ENCODE measurements around the gene CA12. TPM values are rescaled to one million over a fixed set of nuclear protein-coding genes. Genes with fewer than 3 reads are reported as not detected.

The CA12 gene
- total RNA-seq, 1 donor from 2014 or later, result 0.68 TPM

- no peak for DNase-seq
Measured at GRCh38 chr15:63301088-63301487, 80.6 kb downstream of the CA12 start.

- DNase-seq, result no peak
Measured at GRCh38 chr15:63299943-63300575, 81.6 kb downstream of the CA12 start.

GRCh38 chr15:63296195-63296594 is 85.5 kb downstream of the CA12 start:
- DNase-seq, result peak; percentile 35

DNA sequence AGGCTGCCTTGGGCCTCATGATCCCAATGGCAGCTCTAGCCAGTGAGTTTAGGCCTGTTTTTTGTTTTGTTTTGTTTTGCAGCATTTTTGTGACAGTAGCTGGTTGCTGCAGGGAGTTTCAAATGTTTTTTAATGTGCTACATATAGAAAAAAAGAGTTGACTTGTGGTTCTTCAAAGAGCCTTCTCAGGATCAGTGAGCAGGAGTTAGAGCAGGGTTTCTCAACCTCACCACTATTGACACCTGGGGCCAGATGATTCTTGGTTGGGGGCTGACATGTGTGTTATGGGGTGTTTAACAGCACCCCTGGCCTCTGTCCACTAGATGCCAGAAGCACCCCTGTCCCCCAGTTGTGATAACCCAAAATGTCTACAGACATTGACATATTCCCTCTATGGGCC is 86.3 kb downstream of the CA12 start:
- no peak for DNase-seq

GRCh38 chr15:63294359-63294758 is 87.3 kb downstream of the CA12 start:
- DNase-seq, result no peak

DNA sequence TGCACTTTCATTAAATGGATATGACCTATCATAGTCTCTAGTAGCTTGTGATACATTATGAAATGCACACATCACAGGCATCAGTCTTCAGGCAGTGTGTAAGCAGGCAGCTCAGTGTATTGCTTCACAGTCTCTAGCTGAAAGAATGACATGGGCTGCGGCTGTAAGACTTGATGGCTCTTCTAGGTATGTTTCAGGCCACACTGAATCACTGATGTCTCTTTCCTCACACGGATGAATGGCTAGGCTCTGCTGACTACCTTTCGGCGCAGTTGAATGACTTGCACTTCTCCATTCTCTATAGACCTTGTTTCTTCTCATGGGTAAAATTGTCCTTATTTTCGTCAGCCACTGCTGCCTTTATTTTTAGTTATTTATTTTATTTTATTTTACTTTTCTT is 88.9 kb downstream of the CA12 start:
- no peak for DNase-seq

GRCh38 chr15:63292241-63292640 is 89.4 kb downstream of the CA12 start:
- DNase-seq, result no peak

DNA sequence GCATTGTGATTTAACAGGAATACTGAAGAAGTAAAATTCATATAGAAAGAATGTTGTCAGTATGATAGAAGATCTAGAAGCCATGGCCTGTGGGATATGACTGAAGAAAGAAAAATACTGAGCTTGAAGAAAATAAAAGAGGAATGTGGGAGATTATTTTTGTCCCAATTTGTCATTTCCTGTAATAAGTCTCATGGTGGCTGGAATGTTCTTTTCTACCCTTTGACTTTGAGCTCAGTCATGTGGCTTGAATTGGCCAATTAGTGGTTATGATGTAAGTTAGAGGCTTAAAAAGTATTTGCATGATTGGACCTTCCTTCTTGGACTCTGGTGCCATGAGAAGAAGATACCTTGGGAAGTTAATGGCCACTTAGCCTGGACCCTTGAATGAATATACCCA is 90.1 kb downstream of the CA12 start:
- DNase-seq, result peak; percentile 77

GRCh38 chr15:63288778-63289378 is 92.8 kb downstream of the CA12 start:
- DNase-seq, result peak; percentile 79

- DNase-seq, result peak; percentile 24
Measured at GRCh38 chr15:63288342-63288741, 93.3 kb downstream of the CA12 start.

DNA sequence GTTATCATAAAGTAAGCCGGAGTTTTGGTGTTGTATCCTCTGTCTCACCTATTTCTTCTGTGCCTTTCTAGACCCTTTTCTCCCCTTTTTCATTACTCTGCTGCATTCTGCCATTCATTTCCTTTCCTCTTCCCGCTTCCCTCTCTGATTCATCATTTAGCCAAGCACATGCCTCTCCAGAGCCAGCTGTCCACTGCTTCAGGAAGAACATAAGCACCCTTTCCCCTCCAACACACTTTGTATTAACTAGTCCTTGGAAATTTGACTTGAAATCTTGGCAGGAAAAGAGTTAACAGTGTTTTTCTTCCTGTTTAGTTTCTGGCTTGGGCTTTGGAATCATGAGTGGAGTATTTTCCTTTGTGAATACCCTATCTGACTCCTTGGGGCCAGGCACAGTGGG is 94.5 kb downstream of the CA12 start:
- peak; percentile 82 for DNase-seq

DNA sequence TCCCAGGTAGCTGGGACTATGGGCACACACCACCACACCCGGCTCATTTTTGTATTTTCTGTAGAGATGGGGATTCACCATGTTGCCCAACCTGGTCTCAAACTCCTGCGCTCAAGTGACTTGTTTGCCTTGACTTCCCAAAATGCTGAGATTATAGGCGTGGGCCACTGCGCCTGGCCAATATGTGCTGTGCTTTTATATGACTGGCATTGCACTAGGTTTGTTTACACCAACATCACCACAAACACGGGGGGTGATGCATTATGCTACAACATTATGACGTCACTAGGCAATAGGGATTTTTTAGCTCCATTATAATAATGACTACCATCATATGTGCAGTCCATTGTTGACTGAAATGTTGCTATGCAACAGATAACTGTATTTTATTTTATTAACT is 97.3 kb downstream of the CA12 start:
- DNase-seq, result no peak

DNA sequence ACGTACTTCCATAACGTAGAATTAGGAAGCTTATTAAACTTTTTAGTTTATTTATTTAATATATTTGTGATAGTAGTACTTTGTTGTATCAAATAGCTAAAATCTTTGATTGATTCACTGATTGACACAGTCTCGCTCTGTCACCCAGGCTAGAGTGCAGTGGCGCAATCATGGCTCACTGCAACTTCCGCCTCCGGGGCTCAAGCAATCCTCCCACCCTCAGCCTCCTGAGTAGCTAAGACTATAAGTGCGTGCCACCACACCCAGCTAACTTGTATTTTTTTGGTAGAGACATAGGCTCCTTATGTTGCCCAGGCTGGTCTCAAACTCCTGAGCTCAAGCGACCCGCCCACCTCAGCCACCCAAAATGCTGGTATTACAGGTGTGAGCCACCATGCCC is 98.5 kb downstream of the CA12 start:
- no peak for DNase-seq

DNA sequence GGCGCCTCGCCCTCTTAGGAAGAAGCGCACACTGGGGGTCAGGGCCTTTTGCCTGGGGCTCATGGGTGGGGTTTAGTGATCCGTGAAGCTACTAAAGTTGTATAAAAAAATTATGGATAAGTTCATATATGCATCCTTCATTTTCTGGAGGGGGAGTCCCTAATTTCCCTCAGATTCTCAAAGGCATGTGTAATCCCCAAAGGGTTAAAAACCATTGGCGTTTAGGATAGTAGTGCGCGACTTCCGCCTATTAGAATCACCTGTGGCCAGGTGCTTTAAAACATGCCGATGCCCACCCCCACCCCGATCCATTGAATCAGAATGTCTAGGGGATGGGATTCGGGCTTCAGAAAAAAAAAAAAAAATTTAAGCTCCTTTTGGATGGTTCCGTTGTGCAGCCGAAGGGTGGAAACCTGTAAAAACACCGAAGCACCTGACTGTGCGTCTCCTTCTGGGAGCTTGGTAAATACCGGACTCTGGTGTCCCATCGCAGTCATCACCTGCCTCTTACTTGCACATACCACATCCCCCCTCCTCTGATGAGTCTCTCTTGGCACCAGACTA is 103.7 kb downstream of the CA12 start:
- no peak for DNase-seq

- DNase-seq, result peak; percentile 78
Measured at GRCh38 chr15:63277038-63277892, 104.4 kb downstream of the CA12 start, which contains the start of gene APH1B. APH1B (plus strand) TSS chr15:63277605; CDS start chr15:63277624, 19 bp downstream.

DNA sequence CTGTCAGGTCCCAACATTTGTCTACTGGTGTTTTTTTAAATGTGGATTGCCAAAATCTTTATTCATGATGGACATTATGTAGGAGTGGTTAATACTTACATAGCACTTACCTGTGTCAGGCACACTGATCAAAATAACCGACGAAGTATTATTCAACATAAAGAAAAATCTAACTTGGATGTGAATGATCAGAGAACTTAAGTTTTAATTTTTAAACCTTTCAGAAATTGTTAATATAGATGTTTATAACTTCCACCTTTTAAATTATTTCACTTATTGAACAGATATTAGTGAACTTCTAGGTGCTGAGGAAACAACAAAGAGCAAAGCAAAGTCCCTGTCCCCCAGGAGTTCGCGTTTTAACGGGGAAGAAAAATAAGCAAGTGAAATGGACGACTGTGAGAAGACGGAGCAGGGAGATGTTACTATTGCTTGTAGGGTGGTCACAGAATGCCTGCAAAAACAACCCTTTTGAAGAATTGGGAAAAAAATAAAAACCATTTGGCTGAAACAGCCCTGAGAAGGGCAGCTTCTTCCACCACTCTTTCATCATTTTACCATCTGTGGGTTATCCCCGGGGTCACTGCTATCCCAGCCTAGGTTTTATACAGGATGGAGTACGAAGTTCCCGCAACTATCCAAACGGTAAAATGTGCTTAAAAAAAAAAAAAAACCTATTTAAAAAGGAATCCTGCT is 105.2 kb downstream of the CA12 start:
- no peak for DNase-seq

GRCh38 chr15:63274427-63274826 is 107.2 kb downstream of the CA12 start:
- no peak for DNase-seq

Other genes starting within 250 kb of the CA12 start
- 285 and 407 TPM in 2 replicates for gene RPS27L, start 224.4 kb downstream of the CA12 start, total RNA-seq
- 81.5 and 95.7 TPM in 2 replicates for gene RAB8B, start 192.2 kb downstream of the CA12 start, total RNA-seq
- gene APH1B, start 104.2 kb downstream of the CA12 start, total RNA-seq, result 24.2 and 28.2 TPM in 2 replicates
- gene USP3, start 122.7 kb upstream of the CA12 start, total RNA-seq, result 39.7 and 47.6 TPM in 2 replicates
- gene FBXL22, start 215.5 kb upstream of the CA12 start, total RNA-seq, result 0.09 TPM in 1 of 2 replicates, not detected in the other